ENCODE data around the gene EDEM3.

Gene EDEM3

DNA sequence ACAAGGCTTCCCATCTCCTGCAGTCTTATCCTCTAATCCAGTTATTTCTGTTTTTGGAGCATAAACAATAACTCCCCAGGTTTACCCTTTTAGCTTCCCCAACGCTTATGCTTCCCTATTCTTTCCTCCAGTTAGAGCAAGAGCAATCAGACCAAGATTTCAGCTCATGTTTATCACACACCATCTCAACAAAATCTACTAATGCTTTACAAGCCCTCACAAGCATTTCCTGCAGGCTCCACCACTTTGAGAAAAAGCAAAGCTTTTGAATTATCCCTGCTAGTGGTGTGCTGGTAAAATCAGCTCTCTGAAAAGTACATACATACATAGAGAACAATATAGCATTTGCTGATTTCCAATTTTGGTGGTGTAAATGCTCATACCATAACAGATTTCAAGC lies 92.9 kb downstream of the EDEM3 start:
- Histone ChIP-seq H4K8ac (ENCODE audit: low read depth, low read length) (no peak overlapping the region), H3K4ac (ENCODE audit: low read length) (no peak overlapping the region), H3K14ac (ENCODE audit: low read length) (no peak overlapping the region), H3K4me2 (ENCODE audit: insufficient read depth, low read length, poor library complexity, severe bottlenecking) (no peak overlapping the region), H3K4me3 (ENCODE audit: low read length in 2 of 2) (no peak overlapping the region), H4K91ac (ENCODE audit: low read depth, low read length, poor library complexity) (no peak overlapping the region), H2AK5ac (ENCODE audit: low read depth, low read length) (no peak overlapping the region), H3K79me1 (ENCODE audit: low read depth, low read length) (no peaks in the 10 kb centered on the region), H3K36me3 (replicated peaks in 1 of 2; ENCODE audit: control insufficient read depth in 2 of 2, insufficient read depth in 2 of 2, low read length in 2 of 2) (no peaks in the 10 kb centered on the region), H3K9me3 (replicated peaks in 1 of 2; ENCODE audit: control insufficient read depth in 2 of 2, insufficient read depth in 1 of 2, low read depth in 1 of 2, low read length in 2 of 2) (no peaks in the 10 kb centered on the region), H2BK5ac (ENCODE audit: low read length) (no peak overlapping the region), H3K23ac (ENCODE audit: low read depth, low read length, poor library complexity) (no peak overlapping the region), H3K18ac (ENCODE audit: low read length) (no peak overlapping the region), H2BK15ac (ENCODE audit: low read length) (no peak overlapping the region), H3K4me1 (ENCODE audit: control insufficient read depth in 2 of 2, insufficient read depth in 1 of 2, low read depth in 1 of 2, low read length in 2 of 2) (peaks cover 0 to 15% of the 10 kb centered on the region in 2 donors), H2BK120ac (ENCODE audit: low read depth, low read length) (no peak overlapping the region), H3K27me3 (ENCODE audit: control insufficient read depth in 3 of 3, insufficient read depth in 3 of 3, low read depth in 1 of 3, low read length in 3 of 3) (peaks cover 0 to 43% (median 0%) of the 10 kb centered on the region in 3 experiments), H3K9ac (ENCODE audit: low read depth, low read length, poor library complexity) (no peak overlapping the region), H2BK12ac (ENCODE audit: low read length) (no peak overlapping the region), H2AFZ (ENCODE audit: low read length) (no peak overlapping the region), H3K27ac (replicated peaks; ENCODE audit: low read length) (no peak overlapping the region)
- no CpG with 5 or more reads among the region's 1 CpG for WGBS, 2 donors (ENCODE audit: extremely low coverage in 2 of 2, insufficient read length in 2 of 2, insufficient replicate concordance in 1 of 2)
- no peak for DNase-seq (ENCODE audit: low spot score)

DNA sequence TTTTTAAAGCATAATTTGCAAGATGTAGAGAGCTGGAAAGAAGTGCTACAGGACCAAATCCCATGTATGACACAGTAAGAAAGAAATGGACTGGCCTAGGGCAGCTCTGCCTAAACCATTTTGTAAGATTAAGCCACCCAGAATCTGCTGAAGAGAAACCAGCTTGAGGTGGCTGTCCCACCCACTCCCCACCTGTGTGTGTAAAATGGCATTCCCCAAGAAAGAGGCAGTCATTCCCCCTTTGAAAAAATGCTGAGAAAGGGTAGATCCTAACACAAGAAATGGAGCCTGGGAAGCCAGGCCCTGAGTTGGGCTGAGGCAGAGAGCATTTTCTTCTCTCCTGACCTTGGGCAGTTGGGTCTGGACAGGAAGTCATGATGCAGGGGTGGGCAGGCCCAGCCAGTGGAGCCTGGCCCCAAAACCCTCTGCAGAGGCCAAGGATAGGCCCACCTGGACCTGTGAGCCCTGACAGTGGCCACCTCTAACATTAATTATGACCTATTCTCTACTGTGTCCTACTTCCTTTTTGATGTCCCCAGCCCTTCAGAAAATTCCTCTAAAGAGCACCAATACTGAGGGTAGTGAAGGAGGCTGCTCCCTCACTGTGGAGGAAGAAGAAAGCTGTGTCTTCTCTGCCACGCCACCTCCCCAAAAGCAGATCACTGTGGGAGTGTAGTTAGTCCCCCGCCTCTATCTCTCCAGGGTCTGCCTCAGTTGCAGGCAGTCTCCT lies 94.0 kb downstream of the EDEM3 start:
- H3K4me1 ChIP-seq (ENCODE audit: control insufficient read depth in 2 of 2, insufficient read depth in 1 of 2, low read depth in 1 of 2, low read length in 2 of 2): peaks cover 0 to 15% of the 10 kb centered on the region in 2 donors

GRCh38 chr1:184658055-184658454 lies 96.6 kb downstream of the EDEM3 start:
- H2AK5ac ChIP-seq (ENCODE audit: low read depth, low read length): no peak overlapping the region
- no CpG with 5 or more reads among the region's 2 CpGs for WGBS, 2 donors (ENCODE audit: extremely low coverage in 2 of 2, insufficient read length in 2 of 2, insufficient replicate concordance in 1 of 2)
- H2BK15ac ChIP-seq (ENCODE audit: low read length): no peak overlapping the region
- H2AFZ ChIP-seq (ENCODE audit: low read length): no peak overlapping the region
- H3K23ac ChIP-seq (ENCODE audit: low read depth, low read length, poor library complexity): no peak overlapping the region
- no peak overlapping the region for H3K9ac ChIP-seq (ENCODE audit: low read depth, low read length, poor library complexity)
- H3K14ac ChIP-seq (ENCODE audit: low read length): no peak overlapping the region
- H3K79me1 ChIP-seq (ENCODE audit: low read depth, low read length): no peaks in the 10 kb centered on the region
- H2BK5ac ChIP-seq (ENCODE audit: low read length): no peak overlapping the region
- no peak overlapping the region for H4K8ac ChIP-seq (ENCODE audit: low read depth, low read length)
- H3K18ac ChIP-seq (ENCODE audit: low read length): no peak overlapping the region
- no peak overlapping the region for H3K27ac ChIP-seq (replicated peaks; ENCODE audit: low read length)
- no peak overlapping the region for H2BK120ac ChIP-seq (ENCODE audit: low read depth, low read length)
- H3K9me3 ChIP-seq (replicated peaks in 1 of 2; ENCODE audit: control insufficient read depth in 2 of 2, insufficient read depth in 1 of 2, low read depth in 1 of 2, low read length in 2 of 2): no peaks in the 10 kb centered on the region
- H3K4ac ChIP-seq (ENCODE audit: low read length): no peak overlapping the region
- H3K4me2 ChIP-seq (ENCODE audit: insufficient read depth, low read length, poor library complexity, severe bottlenecking): no peak overlapping the region
- H2BK12ac ChIP-seq (ENCODE audit: low read length): no peak overlapping the region
- H4K91ac ChIP-seq (ENCODE audit: low read depth, low read length, poor library complexity): no peak overlapping the region
- DNase-seq (ENCODE audit: low spot score): no peak
- H3K4me3 ChIP-seq (ENCODE audit: low read length in 2 of 2): no peak overlapping the region
- H3K27me3 ChIP-seq (ENCODE audit: control insufficient read depth in 3 of 3, insufficient read depth in 3 of 3, low read depth in 1 of 3, low read length in 3 of 3): peaks cover 0 to 15% (median 0%) of the 10 kb centered on the region in 3 experiments
- H3K36me3 ChIP-seq (replicated peaks in 1 of 2; ENCODE audit: control insufficient read depth in 2 of 2, insufficient read depth in 2 of 2, low read length in 2 of 2): no peaks in the 10 kb centered on the region
- peaks cover 0 to 9% of the 10 kb centered on the region in 2 donors for H3K4me1 ChIP-seq (ENCODE audit: control insufficient read depth in 2 of 2, insufficient read depth in 1 of 2, low read depth in 1 of 2, low read length in 2 of 2)

More for the DNA sequence above, 94.0 kb downstream of the EDEM3 start:
- H3K23ac ChIP-seq (ENCODE audit: low read depth, low read length, poor library complexity): no peak overlapping the region
- peaks cover 0 to 32% (median 0%) of the 10 kb centered on the region in 3 experiments for H3K27me3 ChIP-seq (ENCODE audit: control insufficient read depth in 3 of 3, insufficient read depth in 3 of 3, low read depth in 1 of 3, low read length in 3 of 3)
- H3K27ac ChIP-seq (replicated peaks; ENCODE audit: low read length): no peak overlapping the region
- H3K79me1 ChIP-seq (ENCODE audit: low read depth, low read length): no peaks in the 10 kb centered on the region
- no peak overlapping the region for H2BK12ac ChIP-seq (ENCODE audit: low read length)
- DNase-seq (ENCODE audit: low spot score): no peak
- no peak overlapping the region for H2AFZ ChIP-seq (ENCODE audit: low read length)
- H3K9me3 ChIP-seq (replicated peaks in 1 of 2; ENCODE audit: control insufficient read depth in 2 of 2, insufficient read depth in 1 of 2, low read depth in 1 of 2, low read length in 2 of 2): no peaks in the 10 kb centered on the region
- no CpG with 5 or more reads among the region's 2 CpGs for WGBS, 2 donors (ENCODE audit: extremely low coverage in 2 of 2, insufficient read length in 2 of 2, insufficient replicate concordance in 1 of 2)
- H3K36me3 ChIP-seq (replicated peaks in 1 of 2; ENCODE audit: control insufficient read depth in 2 of 2, insufficient read depth in 2 of 2, low read length in 2 of 2): no peaks in the 10 kb centered on the region
- no peak overlapping the region for H3K14ac ChIP-seq (ENCODE audit: low read length)
- H2BK5ac ChIP-seq (ENCODE audit: low read length): no peak overlapping the region
- no peak overlapping the region for H2AK5ac ChIP-seq (ENCODE audit: low read depth, low read length)
- H3K4ac ChIP-seq (ENCODE audit: low read length): no peak overlapping the region
- H2BK120ac ChIP-seq (ENCODE audit: low read depth, low read length): no peak overlapping the region
- H3K9ac ChIP-seq (ENCODE audit: low read depth, low read length, poor library complexity): no peak overlapping the region
- no peak overlapping the region for H2BK15ac ChIP-seq (ENCODE audit: low read length)
- no peak overlapping the region for H3K18ac ChIP-seq (ENCODE audit: low read length)
- H4K91ac ChIP-seq (ENCODE audit: low read depth, low read length, poor library complexity): no peak overlapping the region
- H3K4me3 ChIP-seq (ENCODE audit: low read length in 2 of 2): no peak overlapping the region
- no peak overlapping the region for H3K4me2 ChIP-seq (ENCODE audit: insufficient read depth, low read length, poor library complexity, severe bottlenecking)
- H4K8ac ChIP-seq (ENCODE audit: low read depth, low read length): no peak overlapping the region

DNA sequence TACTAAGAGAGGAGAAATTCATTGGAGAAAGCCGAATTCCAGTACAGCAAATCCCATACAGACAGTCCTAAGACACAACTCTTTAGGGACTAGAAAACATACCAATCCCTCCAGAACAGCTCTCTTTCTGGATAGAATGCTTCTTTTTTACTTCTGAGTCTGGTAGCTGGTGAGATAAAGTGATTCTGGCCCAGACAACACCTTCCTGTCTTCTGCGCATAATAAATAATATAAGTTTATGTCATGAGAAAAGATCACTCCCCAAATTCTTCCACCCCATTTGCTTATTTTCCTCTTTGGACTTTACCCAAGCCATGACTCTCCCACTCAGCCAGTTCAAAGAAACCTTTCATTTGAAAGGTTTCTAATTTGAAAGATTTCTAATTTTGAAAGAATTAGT lies 98.4 kb downstream of the EDEM3 start:
- H2BK5ac ChIP-seq (ENCODE audit: low read length): no peak overlapping the region
- H3K27me3 ChIP-seq (ENCODE audit: control insufficient read depth in 3 of 3, insufficient read depth in 3 of 3, low read depth in 1 of 3, low read length in 3 of 3): peaks cover 0 to 13% (median 0%) of the 10 kb centered on the region in 3 experiments
- no peaks in the 10 kb centered on the region for H3K36me3 ChIP-seq (replicated peaks in 1 of 2; ENCODE audit: control insufficient read depth in 2 of 2, insufficient read depth in 2 of 2, low read length in 2 of 2)
- H3K27ac ChIP-seq (replicated peaks; ENCODE audit: low read length): no peak overlapping the region
- peaks cover 0 to 8% of the 10 kb centered on the region in 2 donors for H3K9me3 ChIP-seq (replicated peaks in 1 of 2; ENCODE audit: control insufficient read depth in 2 of 2, insufficient read depth in 1 of 2, low read depth in 1 of 2, low read length in 2 of 2)
- peaks cover 0 to 3% of the 10 kb centered on the region in 2 donors for H3K4me1 ChIP-seq (ENCODE audit: control insufficient read depth in 2 of 2, insufficient read depth in 1 of 2, low read depth in 1 of 2, low read length in 2 of 2)
- DNase-seq (ENCODE audit: low spot score): no peak
- no peak overlapping the region for H4K8ac ChIP-seq (ENCODE audit: low read depth, low read length)
- no peak overlapping the region for H3K4me2 ChIP-seq (ENCODE audit: insufficient read depth, low read length, poor library complexity, severe bottlenecking)
- H2BK120ac ChIP-seq (ENCODE audit: low read depth, low read length): no peak overlapping the region
- H4K91ac ChIP-seq (ENCODE audit: low read depth, low read length, poor library complexity): no peak overlapping the region
- no peak overlapping the region for H3K4me3 ChIP-seq (ENCODE audit: low read length in 2 of 2)
- no peak overlapping the region for H3K4ac ChIP-seq (ENCODE audit: low read length)
- no peak overlapping the region for H2AFZ ChIP-seq (ENCODE audit: low read length)
- no CpG with 5 or more reads among the region's 2 CpGs for WGBS, 2 donors (ENCODE audit: extremely low coverage in 2 of 2, insufficient read length in 2 of 2, insufficient replicate concordance in 1 of 2)
- no peak overlapping the region for H3K23ac ChIP-seq (ENCODE audit: low read depth, low read length, poor library complexity)
- H3K14ac ChIP-seq (ENCODE audit: low read length): no peak overlapping the region
- no peak overlapping the region for H3K9ac ChIP-seq (ENCODE audit: low read depth, low read length, poor library complexity)
- no peak overlapping the region for H2AK5ac ChIP-seq (ENCODE audit: low read depth, low read length)
- no peaks in the 10 kb centered on the region for H3K79me1 ChIP-seq (ENCODE audit: low read depth, low read length)
- H3K18ac ChIP-seq (ENCODE audit: low read length): no peak overlapping the region
- H2BK15ac ChIP-seq (ENCODE audit: low read length): no peak overlapping the region
- no peak overlapping the region for H2BK12ac ChIP-seq (ENCODE audit: low read length)
